Mesendoderm (in vitro differentiated cells): ENCODE data around the gene SAA1. TPM values are rescaled to one million over a fixed set of nuclear protein-coding genes. Genes with fewer than 3 reads are reported as not detected.

ENCODE experiments used
- DNase-seq: peaks from one replicate; pipeline ENCODE4 v3.0.0; 2013
- H2AK5ac ChIP-seq: 2 replicates; pipeline ENCODE4 v1.6.1; 2013; ENCODE audit warnings: low read length, inconsistent platforms
- H2BK120ac ChIP-seq: 2 replicates; pipeline ENCODE4 v1.6.1; 2013; ENCODE audit warnings: low read depth, mild to moderate bottlenecking, low read length, moderate library complexity, mixed read lengths
- H2BK15ac ChIP-seq: replicated peaks from 2 replicates; pipeline ENCODE4 v1.6.1; 2013; ENCODE audit warnings: low read depth, mild to moderate bottlenecking, moderate library complexity
- H2BK5ac ChIP-seq: 2 replicates; pipeline ENCODE4 v1.6.1; 2013; ENCODE audit warnings: low read length, inconsistent platforms
- H3K18ac ChIP-seq: 2 replicates; pipeline ENCODE4 v1.6.1; 2013; ENCODE audit warnings: mild to moderate bottlenecking, low read length, mixed read lengths
- H3K23ac ChIP-seq: one replicate; pipeline ENCODE4 v1.6.1; 2013; ENCODE audit warnings: low read length
- H3K27ac ChIP-seq: 2 replicates; pipeline ENCODE4 v1.5.1; 2013; ENCODE audit warnings: low read depth, mild to moderate bottlenecking, inconsistent platforms, low read length, moderate library complexity
- H3K27me3 ChIP-seq: 2 replicates; pipeline ENCODE4 v1.6.1; 2013; ENCODE audit warnings: low read length, control low read depth, mild to moderate bottlenecking, inconsistent platforms; ENCODE audit not compliant: insufficient read depth, poor library complexity
- H3K36me3 ChIP-seq: 2 replicates; pipeline ENCODE4 v1.6.1; 2013; ENCODE audit warnings: low read length, inconsistent platforms; ENCODE audit not compliant: control insufficient read depth, insufficient read depth
- H3K4ac ChIP-seq: one replicate; pipeline ENCODE4 v1.6.1; 2013; ENCODE audit warnings: low read depth, mild to moderate bottlenecking, low read length, moderate library complexity
- H3K4me1 ChIP-seq: 2 replicates; pipeline ENCODE4 v1.6.1; 2013; ENCODE audit warnings: low read depth, low read length, inconsistent platforms; ENCODE audit not compliant: control insufficient read depth
- H3K4me2 ChIP-seq: 2 replicates; pipeline ENCODE4 v1.6.1; 2013; ENCODE audit warnings: low read length
- H3K4me3 ChIP-seq: 2 replicates; pipeline ENCODE4 v1.5.1; 2013; ENCODE audit warnings: mild to moderate bottlenecking, low read length
- H3K56ac ChIP-seq: one replicate; pipeline ENCODE4 v1.6.1; 2013; ENCODE audit warnings: low read length
- H3K79me1 ChIP-seq: 2 replicates; pipeline ENCODE4 v1.6.1; 2013; ENCODE audit warnings: low read length, inconsistent platforms
- H3K79me2 ChIP-seq: 2 replicates; pipeline ENCODE4 v1.6.1; 2013; ENCODE audit warnings: mild to moderate bottlenecking, low read length; ENCODE audit not compliant: control insufficient read depth, insufficient read depth
- H3K9ac ChIP-seq: 2 replicates; pipeline ENCODE4 v1.6.1; 2013; ENCODE audit warnings: low read length, inconsistent platforms
- H4K5ac ChIP-seq: one replicate; pipeline ENCODE4 v1.6.1; 2013; ENCODE audit warnings: low read length
- H4K8ac ChIP-seq: one replicate; pipeline ENCODE4 v1.6.1; 2013; ENCODE audit warnings: low read depth, mild to moderate bottlenecking, control low read depth, low read length, moderate library complexity
- WGBS: extraction: QIAGEN DNeasy Blood & Tissue Kit; methylation state at CpG from one replicate; pipeline ENCODE4 v1.1.7; 2013; ENCODE audit warnings: low lambda C conversion rate, missing lambda C conversion rate; ENCODE audit not compliant: insufficient coverage; ENCODE audit errors: extremely low coverage; 5-methylcytosine and 5-hydroxymethylcytosine counted together
- polyA plus RNA-seq, 2 experiments: library from polyadenylated mRNA; stranded (reverse); fragments of 200-250 nt; gene quantifications; one replicate each; pipeline ENCODE4 v1.2.3, GENCODE V29; 2013

Gene SAA1
- polyA plus RNA-seq (2013, experiment 1 of 2), result not detected
- polyA plus RNA-seq (2013, experiment 2 of 2), result not detected

- Histone ChIP-seq H4K5ac (no peak within 1 kb of the TSS), H3K36me3 (no peaks in the 10 kb centered on the region), H3K56ac (no peak within 1 kb of the TSS), H3K18ac (no peak within 1 kb of the TSS), H3K27ac (no peak within 1 kb of the TSS), H3K79me2 (no peaks in the 10 kb centered on the region), H3K27me3 (no peaks in the 10 kb centered on the region), H3K79me1 (no peaks in the 10 kb centered on the region), H3K23ac (no peak within 1 kb of the TSS), H2AK5ac (no peak within 1 kb of the TSS), H2BK120ac (no peak within 1 kb of the TSS), H3K4ac (no peak within 1 kb of the TSS), H3K9ac (no peak within 1 kb of the TSS), H4K8ac (no peak within 1 kb of the TSS), H3K4me2 (no peak within 1 kb of the TSS), H3K4me1 (no peaks in the 10 kb centered on the region), H2BK15ac (no peak within 1 kb of the TSS), H2BK5ac (no peak within 1 kb of the TSS), H3K4me3 (no peak within 1 kb of the TSS)
- WGBS, result no CpG with 5 or more reads among the region's 8 CpGs
- no peak for DNase-seq
Measured at GRCh38 chr11:18265949-18266348, at the start of gene SAA1. TSS of gene SAA1 (plus strand) at chr11:18266264. CDS start at chr11:18266888, 624 bp downstream.

- no peak overlapping the region for H3K27ac ChIP-seq
- no peaks in the 10 kb centered on the region for H3K27me3 ChIP-seq
- H3K36me3 ChIP-seq, result no peaks in the 10 kb centered on the region
- no peaks in the 10 kb centered on the region for H3K79me1 ChIP-seq
- no peak overlapping the region for H3K4ac ChIP-seq
- H3K56ac ChIP-seq, result no peak overlapping the region
- H2BK5ac ChIP-seq, result no peak overlapping the region
- H2AK5ac ChIP-seq, result no peak overlapping the region
- H3K18ac ChIP-seq, result no peak overlapping the region
- no peak overlapping the region for H2BK15ac ChIP-seq
- no peak overlapping the region for H3K4me3 ChIP-seq
- H4K8ac ChIP-seq, result no peak overlapping the region
- H3K4me2 ChIP-seq, result no peak overlapping the region
- no CpG with 5 or more reads among the region's 5 CpGs for WGBS
- no peaks in the 10 kb centered on the region for H3K79me2 ChIP-seq
- no peak overlapping the region for H3K23ac ChIP-seq
- H3K4me1 ChIP-seq, result no peaks in the 10 kb centered on the region
- no peak overlapping the region for H2BK120ac ChIP-seq
- no peak for DNase-seq
- H4K5ac ChIP-seq, result no peak overlapping the region
- no peak overlapping the region for H3K9ac ChIP-seq
Measured at GRCh38 chr11:18221274-18221876, 44.7 kb upstream of the SAA1 start.

DNA sequence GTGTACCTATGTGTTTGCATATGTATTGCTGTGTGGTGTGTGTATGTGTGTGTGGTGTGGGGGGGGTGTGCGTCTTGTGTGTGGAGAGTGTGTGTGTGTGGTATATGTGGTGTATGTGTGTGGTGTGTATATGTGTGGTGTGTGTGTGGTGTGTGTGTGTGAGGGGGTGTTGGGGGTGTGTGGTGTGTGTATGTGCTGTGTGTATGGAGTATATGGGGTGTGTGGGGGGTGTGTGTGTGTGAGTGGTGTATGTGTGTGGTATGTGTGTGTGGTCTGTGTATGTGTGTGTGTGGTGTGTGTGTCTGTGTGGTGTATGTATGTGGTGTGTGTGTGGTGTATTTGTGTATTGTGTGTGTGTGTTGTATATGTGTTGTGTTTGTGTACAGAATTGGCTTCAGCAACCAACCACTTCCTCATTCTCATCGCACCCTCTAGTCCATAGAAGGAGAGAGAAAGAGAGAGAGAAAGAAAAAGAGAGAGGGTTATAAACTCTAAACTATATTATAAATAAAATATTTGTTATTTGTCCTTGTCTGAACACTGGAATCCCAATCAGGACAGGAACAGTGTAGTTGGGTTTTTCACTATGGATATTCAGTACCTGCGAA lies 43.1 kb upstream of the SAA1 start:
- H4K8ac ChIP-seq, result no peak overlapping the region
- H3K56ac ChIP-seq, result no peak overlapping the region
- H3K18ac ChIP-seq, result no peak overlapping the region
- H3K27me3 ChIP-seq, result no peaks in the 10 kb centered on the region
- no peak overlapping the region for H2AK5ac ChIP-seq
- H3K9ac ChIP-seq, result no peak overlapping the region
- no CpG with 5 or more reads among the region's 3 CpGs for WGBS
- H3K79me1 ChIP-seq, result no peaks in the 10 kb centered on the region
- H3K79me2 ChIP-seq, result no peaks in the 10 kb centered on the region
- H2BK15ac ChIP-seq, result no peak overlapping the region
- no peak overlapping the region for H3K23ac ChIP-seq
- no peak for DNase-seq
- no peaks in the 10 kb centered on the region for H3K36me3 ChIP-seq
- H3K4me1 ChIP-seq, result no peaks in the 10 kb centered on the region
- H3K4me3 ChIP-seq, result no peak overlapping the region
- H3K4ac ChIP-seq, result no peak overlapping the region
- no peak overlapping the region for H2BK5ac ChIP-seq
- no peak overlapping the region for H3K4me2 ChIP-seq
- no peak overlapping the region for H2BK120ac ChIP-seq
- no peak overlapping the region for H3K27ac ChIP-seq
- H4K5ac ChIP-seq, result no peak overlapping the region

- Histone ChIP-seq H4K8ac (no peak overlapping the region), H4K5ac (no peak overlapping the region), H3K18ac (no peak overlapping the region), H2BK15ac (no peak overlapping the region), H3K4me3 (no peak overlapping the region), H3K9ac (no peak overlapping the region), H3K27ac (no peak overlapping the region), H3K23ac (no peak overlapping the region), H3K4me2 (no peak overlapping the region), H3K27me3 (no peaks in the 10 kb centered on the region), H3K4me1 (no peaks in the 10 kb centered on the region), H2BK5ac (no peak overlapping the region), H3K4ac (no peak overlapping the region), H3K79me2 (no peaks in the 10 kb centered on the region), H3K56ac (no peak overlapping the region), H3K36me3 (no peaks in the 10 kb centered on the region), H3K79me1 (no peaks in the 10 kb centered on the region), H2AK5ac (no peak overlapping the region), H2BK120ac (no peak overlapping the region)
- no peak for DNase-seq
- WGBS, result no CpG with 5 or more reads among the region's 3 CpGs
Measured at GRCh38 chr11:18223591-18224387, 42.3 kb upstream of the SAA1 start.

DNA sequence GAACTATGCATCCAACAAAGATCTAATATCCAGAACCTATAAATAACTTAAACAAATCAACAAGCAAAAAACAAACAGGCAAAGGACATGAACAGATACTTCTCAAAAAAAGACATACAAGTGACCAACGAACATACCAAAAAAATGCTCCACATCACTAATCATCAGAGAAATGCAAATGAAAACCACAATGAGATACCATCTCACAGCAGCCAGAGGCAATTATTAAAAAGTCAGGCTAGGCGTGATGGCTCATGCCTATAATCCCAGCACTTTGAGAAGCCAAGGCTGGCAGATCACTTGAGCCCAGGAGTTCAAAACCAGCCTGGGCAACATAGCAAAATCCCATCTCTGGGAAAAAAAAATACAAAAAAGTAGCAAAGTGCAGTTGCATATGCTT lies 40.2 kb upstream of the SAA1 start:
- H3K56ac ChIP-seq, result no peak overlapping the region
- no peak overlapping the region for H3K9ac ChIP-seq
- H3K4me2 ChIP-seq, result no peak overlapping the region
- WGBS, result no CpG with 5 or more reads among the region's 2 CpGs
- H4K5ac ChIP-seq, result no peak overlapping the region
- no peak overlapping the region for H3K18ac ChIP-seq
- H2BK5ac ChIP-seq, result no peak overlapping the region
- no peak overlapping the region for H3K4ac ChIP-seq
- no peak overlapping the region for H2BK15ac ChIP-seq
- H3K23ac ChIP-seq, result no peak overlapping the region
- no peak overlapping the region for H2BK120ac ChIP-seq
- H3K79me2 ChIP-seq, result no peaks in the 10 kb centered on the region
- H2AK5ac ChIP-seq, result no peak overlapping the region
- H3K27ac ChIP-seq, result no peak overlapping the region
- no peaks in the 10 kb centered on the region for H3K79me1 ChIP-seq
- no peak for DNase-seq
- no peak overlapping the region for H3K4me3 ChIP-seq
- no peaks in the 10 kb centered on the region for H3K36me3 ChIP-seq
- no peaks in the 10 kb centered on the region for H3K27me3 ChIP-seq
- H3K4me1 ChIP-seq, result no peaks in the 10 kb centered on the region
- no peak overlapping the region for H4K8ac ChIP-seq
